Femur (tissue), 1 donor: ENCODE data around the gene TTLL5.

Experiments used
- DNase-seq: peaks from one replicate; pipeline ENCODE4 v3.0.0-alpha.2; 2017

The TTLL5 gene

GRCh38 chr14:75999511-76000190 is 338.6 kb downstream of the TTLL5 start:
- DNase-seq = no peak

- DNase-seq = no peak
These were observed 341.3 kb downstream of the TTLL5 start for GRCh38 chr14:76002383-76002782.
